SU-DHL-6 (cell line): Measurements from ENCODE around the gene LUC7L2.

ENCODE experiments used
- EZH2phosphoT487 ChIP-seq: fragments of 200-600 bp; sonication (generic), shearing (Covaris generic); conservative IDR thresholded peaks from 2 replicates; pipeline ENCODE4 v1.6.1; 2018; ENCODE audit warnings: mild to moderate bottlenecking, antibody characterized with exemption, low read length, moderate library complexity, mixed read lengths
- TF ChIP-seq, protein P1 (sequence below): fragments of 200-600 bp; sonication (generic); IDR thresholded peaks from one replicate; pipeline ENCODE4 v1.5.1; 2017; ENCODE audit warnings: antibody characterized with exemption, mild to moderate bottlenecking, low read length, moderate library complexity; ENCODE audit not compliant: insufficient read depth, poor library complexity, severe bottlenecking

DNA sequence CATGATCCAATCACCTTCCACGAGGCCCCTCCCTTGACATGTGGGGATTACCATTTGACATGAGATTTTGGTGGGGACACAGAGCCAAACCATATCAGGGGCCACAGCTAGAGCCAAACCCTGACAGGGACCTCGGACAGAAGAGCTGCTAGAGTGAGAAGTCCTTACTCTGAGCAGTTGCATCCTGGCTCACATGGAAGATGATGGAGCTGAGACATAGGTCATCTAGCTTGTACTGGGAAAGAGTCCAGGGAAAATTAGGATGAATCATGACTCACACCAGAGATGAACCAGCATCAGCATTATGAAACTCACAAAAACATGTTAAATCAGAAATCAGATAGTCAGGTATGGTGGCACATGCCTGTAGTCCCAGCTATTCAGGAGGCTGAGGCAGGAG is 31.3 kb upstream of the LUC7L2 start:
- TF ChIP-seq, protein P1, sequence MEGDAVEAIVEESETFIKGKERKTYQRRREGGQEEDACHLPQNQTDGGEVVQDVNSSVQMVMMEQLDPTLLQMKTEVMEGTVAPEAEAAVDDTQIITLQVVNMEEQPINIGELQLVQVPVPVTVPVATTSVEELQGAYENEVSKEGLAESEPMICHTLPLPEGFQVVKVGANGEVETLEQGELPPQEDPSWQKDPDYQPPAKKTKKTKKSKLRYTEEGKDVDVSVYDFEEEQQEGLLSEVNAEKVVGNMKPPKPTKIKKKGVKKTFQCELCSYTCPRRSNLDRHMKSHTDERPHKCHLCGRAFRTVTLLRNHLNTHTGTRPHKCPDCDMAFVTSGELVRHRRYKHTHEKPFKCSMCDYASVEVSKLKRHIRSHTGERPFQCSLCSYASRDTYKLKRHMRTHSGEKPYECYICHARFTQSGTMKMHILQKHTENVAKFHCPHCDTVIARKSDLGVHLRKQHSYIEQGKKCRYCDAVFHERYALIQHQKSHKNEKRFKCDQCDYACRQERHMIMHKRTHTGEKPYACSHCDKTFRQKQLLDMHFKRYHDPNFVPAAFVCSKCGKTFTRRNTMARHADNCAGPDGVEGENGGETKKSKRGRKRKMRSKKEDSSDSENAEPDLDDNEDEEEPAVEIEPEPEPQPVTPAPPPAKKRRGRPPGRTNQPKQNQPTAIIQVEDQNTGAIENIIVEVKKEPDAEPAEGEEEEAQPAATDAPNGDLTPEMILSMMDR, result no peak
- TF ChIP-seq EZH2phosphoT487, result no peak
